ENCODE results near the gene CCKAR.

DNA sequence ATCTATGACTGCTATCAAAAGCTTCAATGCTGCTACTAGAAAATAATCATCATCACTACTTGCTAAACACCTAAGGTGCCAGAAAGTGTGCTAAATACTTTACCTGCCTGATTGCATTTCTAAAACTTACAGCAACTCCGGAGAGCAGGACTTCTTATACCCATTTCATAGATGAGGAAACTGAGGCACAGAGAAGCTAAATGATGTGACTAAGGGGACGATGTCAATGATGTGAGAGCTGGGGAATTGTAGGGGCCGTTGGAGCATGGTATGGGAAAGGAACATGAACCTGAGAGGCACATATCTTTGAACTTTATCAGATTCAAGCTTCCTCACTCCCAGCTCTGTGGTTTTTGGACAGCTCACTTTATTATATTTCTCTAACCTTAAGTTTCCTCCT is 38.7 kb downstream of the CCKAR start:
- TF ChIP-seq ETV6 (CRISPR knock-in tag; conservative IDR thresholded peaks at IDR 0.05), result no peak
- no peak for TF ChIP-seq SRF (IDR thresholded peaks at IDR 0.05; ENCODE audit: low read depth, low read length)
- TF ChIP-seq ZBTB21 (CRISPR knock-in tag; IDR thresholded peaks at IDR 0.05), result no peak
- no peak for TF ChIP-seq NCOR1 (IDR thresholded peaks at IDR 0.05; ENCODE audit: borderline replicate concordance, low read length)
- TF ChIP-seq CEBPB (IDR thresholded peaks at IDR 0.05; ENCODE audit: borderline replicate concordance, low read depth, low read length), result no peak
- no peak for TF ChIP-seq RELA (CRISPR knock-in tag; IDR thresholded peaks at IDR 0.05)
- no peak for TF ChIP-seq ZNF777 (CRISPR knock-in tag; IDR thresholded peaks at IDR 0.05)

Data from HepG2 (cell line).